ENCODE results near the gene TPST2. TPM values are rescaled to one million over a fixed set of nuclear protein-coding genes. Genes with fewer than 3 reads are reported as not detected.

The TPST2 gene
- total RNA-seq, result 10 to 100 TPM; 37.7 to 82.3 TPM

DNA sequence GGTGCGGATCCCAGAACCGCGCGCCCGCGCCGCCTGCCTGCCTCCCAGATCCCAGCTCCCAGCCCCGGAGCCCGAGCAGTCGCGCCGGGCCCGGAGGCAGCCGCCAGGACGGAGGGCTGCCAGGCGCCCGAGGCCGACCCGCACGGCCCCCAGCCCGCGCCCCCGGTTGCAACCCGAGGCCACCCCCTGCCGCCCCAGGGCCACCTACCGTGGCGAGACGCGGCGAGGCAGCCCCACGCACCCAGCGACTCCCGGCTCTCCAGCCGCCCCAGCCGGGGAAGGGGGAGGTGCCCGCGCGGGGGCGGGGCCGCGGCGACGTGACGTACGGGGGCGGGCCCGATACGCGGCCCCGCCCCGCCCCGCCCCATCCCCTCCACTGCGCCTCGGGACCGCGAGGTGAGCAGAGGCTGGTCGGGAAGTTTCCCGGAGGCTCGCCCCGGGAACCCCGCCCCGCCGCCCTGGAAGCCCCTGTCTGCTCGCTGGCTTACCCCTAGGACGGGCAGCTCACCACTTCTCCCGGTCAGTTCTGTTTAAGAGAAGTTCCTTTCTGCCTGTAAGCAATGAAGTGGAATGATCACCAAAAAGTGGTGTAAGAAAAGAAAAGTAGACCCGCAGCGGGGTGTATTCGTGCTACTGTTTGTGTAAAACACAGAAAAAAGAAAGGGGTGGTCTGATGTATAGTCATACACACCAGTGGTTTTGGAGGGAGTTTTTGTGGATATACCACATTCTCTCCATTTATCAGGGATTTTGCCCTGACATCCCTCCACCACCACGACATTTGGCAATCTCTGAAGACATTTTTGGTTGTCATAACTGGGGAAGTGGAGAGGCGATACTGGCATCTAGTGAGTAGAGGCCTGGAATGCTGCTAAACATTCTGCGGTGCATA lies at the start of gene TPST2:
Gene TPST2, minus strand, starts transcription at position 288 of the 892 bp plus-strand sequence. CDS start 48,502 bp downstream, outside the sequence.
- Histone ChIP-seq H3K27me3 (replicated peaks; ENCODE audit: insufficient read depth) (no peaks in the 10 kb centered on the region), H3K36me3 (no peaks in the 10 kb centered on the region), H3K4me3 (peak within 1 kb of the TSS; percentile 99), H3K4me1 (ENCODE audit: control insufficient read depth in 1 of 2, low read depth in 2 of 2) (peaks cover 13 to 23% of the 10 kb centered on the region in 2 donors), H3K9me3 (no peaks in the 10 kb centered on the region), H3K27ac (peak within 1 kb of the TSS; percentile 50 to 63)
- TF ChIP-seq, protein P1, sequence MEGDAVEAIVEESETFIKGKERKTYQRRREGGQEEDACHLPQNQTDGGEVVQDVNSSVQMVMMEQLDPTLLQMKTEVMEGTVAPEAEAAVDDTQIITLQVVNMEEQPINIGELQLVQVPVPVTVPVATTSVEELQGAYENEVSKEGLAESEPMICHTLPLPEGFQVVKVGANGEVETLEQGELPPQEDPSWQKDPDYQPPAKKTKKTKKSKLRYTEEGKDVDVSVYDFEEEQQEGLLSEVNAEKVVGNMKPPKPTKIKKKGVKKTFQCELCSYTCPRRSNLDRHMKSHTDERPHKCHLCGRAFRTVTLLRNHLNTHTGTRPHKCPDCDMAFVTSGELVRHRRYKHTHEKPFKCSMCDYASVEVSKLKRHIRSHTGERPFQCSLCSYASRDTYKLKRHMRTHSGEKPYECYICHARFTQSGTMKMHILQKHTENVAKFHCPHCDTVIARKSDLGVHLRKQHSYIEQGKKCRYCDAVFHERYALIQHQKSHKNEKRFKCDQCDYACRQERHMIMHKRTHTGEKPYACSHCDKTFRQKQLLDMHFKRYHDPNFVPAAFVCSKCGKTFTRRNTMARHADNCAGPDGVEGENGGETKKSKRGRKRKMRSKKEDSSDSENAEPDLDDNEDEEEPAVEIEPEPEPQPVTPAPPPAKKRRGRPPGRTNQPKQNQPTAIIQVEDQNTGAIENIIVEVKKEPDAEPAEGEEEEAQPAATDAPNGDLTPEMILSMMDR (IDR thresholded peaks at IDR 0.05), result no peak
- DNase-seq (ENCODE audit: low spot score) (no peak), ATAC-seq (ENCODE audit: insufficient number of reproducible peaks, low FRiP score, low read depth) (peak; percentile 87)

DNA sequence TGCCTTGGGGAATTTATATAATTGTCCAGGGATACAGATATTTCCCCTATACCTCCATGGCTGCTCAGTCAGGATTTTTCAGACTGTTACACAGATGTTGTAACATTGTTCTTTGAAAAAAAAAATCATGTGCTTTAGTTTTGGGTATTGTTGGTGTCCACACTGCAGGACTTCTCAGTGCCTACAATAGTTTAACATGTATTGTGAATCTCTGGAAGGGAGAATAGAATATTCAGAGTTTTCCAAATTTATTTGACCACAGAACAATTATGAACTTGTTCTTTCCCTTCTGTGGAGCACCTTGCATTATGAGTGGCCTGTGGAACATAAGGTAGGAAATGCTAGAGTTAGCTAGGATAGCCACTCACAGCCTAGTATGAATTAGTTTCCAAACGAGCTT lies 46.4 kb upstream of the TPST2 start:
- Histone ChIP-seq H3K36me3 (no peaks in the 10 kb centered on the region), H3K4me1 (ENCODE audit: control insufficient read depth in 1 of 2, low read depth in 2 of 2) (no peaks in the 10 kb centered on the region), H3K9me3 (no peaks in the 10 kb centered on the region), H3K27me3 (replicated peaks; ENCODE audit: insufficient read depth) (no peaks in the 10 kb centered on the region), H3K27ac (no peak overlapping the region), H3K4me3 (no peak overlapping the region)
- DNase-seq (ENCODE audit: low spot score) (no peak), ATAC-seq (ENCODE audit: insufficient number of reproducible peaks, low FRiP score, low read depth) (no peak)
- TF ChIP-seq, protein P1 (IDR thresholded peaks at IDR 0.05), result no peak

DNA sequence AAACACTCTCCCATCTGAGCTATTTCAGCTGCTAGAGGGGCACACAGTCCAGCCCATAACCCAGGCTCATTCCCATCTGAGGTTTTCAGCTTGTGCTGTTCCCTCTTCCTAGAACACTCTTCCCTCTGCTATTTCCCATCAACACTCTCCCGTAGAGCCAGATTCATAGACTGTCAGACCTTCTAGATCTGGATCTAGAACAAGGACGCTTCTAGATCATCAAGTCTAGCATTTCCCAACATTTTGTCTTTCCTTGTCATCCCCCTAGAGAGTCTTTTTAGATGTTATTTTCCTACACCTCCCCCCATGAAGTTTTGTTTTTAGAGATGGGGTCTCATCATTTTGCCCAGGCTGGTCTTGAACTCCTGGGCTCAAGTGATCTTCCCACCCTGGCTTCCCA lies 45.2 kb upstream of the TPST2 start:
- Histone ChIP-seq H3K36me3 (no peaks in the 10 kb centered on the region), H3K27me3 (replicated peaks; ENCODE audit: insufficient read depth) (no peaks in the 10 kb centered on the region), H3K4me1 (ENCODE audit: control insufficient read depth in 1 of 2, low read depth in 2 of 2) (no peaks in the 10 kb centered on the region), H3K4me3 (no peak overlapping the region), H3K9me3 (no peaks in the 10 kb centered on the region), H3K27ac (no peak overlapping the region)
- TF ChIP-seq, protein P1 (IDR thresholded peaks at IDR 0.05), result no peak
- DNase-seq (ENCODE audit: low spot score) (no peak), ATAC-seq (ENCODE audit: insufficient number of reproducible peaks, low FRiP score, low read depth) (no peak)

DNA sequence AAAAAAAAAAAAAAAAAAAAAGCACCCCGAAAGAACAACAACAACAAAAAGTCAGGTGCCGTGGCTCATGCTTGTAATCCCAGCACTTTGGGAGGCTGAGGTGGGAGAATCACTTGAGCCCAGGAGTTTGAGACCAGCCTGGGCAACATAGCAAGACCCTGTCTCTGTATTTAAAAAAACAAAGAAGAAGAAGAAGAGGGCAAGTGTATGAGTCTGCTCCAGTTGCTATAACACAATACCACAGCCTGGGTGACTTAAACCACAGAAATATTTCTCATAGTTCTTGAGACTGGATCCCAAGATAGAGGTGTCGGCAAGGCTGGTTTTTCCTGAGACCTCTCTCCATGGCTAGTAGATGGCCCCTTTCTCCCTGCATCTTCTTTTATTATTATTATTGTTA lies 44.3 kb upstream of the TPST2 start:
- no peaks in the 10 kb centered on the region for H3K27me3 ChIP-seq (replicated peaks; ENCODE audit: insufficient read depth)
- no peaks in the 10 kb centered on the region for H3K36me3 ChIP-seq
- no peaks in the 10 kb centered on the region for H3K9me3 ChIP-seq
- ATAC-seq (ENCODE audit: insufficient number of reproducible peaks, low FRiP score, low read depth) (no peak), DNase-seq (ENCODE audit: low spot score) (no peak)
- H3K27ac ChIP-seq, result no peak overlapping the region
- TF ChIP-seq, protein P1 (IDR thresholded peaks at IDR 0.05), result no peak
- H3K4me1 ChIP-seq (ENCODE audit: control insufficient read depth in 1 of 2, low read depth in 2 of 2), result no peaks in the 10 kb centered on the region
- no peak overlapping the region for H3K4me3 ChIP-seq

DNA sequence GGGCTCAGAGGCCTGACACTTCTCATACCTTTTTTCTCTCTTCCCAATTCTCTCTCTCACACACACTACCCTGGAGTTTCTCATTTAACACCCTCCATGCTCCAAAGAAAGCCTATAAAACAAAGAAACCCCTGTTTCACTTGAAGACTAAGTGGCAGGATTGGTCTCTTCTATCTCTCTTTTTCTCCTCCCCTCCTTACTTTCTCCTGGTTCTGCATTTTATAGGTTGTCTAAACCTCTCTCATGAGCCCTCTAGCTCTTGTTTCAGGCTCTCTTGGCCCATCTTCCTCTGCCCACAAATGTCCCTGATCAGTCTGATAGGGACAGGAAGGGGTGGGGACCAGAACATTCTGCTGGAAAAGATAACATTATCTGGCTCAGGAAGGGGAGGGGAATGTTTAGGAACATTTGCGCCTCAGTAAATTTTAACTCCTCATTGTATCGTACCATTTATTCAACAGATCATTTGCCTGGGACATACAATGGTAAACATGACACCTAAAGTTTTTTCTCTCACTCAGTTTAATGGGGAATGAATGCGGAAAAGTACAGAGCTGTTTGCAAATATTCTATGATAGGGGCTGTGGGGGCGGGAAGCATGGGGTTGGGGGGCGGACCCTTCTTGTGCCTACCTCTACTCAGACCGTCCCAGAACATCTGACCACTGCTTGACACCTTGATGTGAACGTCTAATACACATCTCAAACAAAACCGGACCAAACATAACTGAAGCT lies 42.7 kb upstream of the TPST2 start:
- H3K4me1 ChIP-seq (ENCODE audit: control insufficient read depth in 1 of 2, low read depth in 2 of 2), result no peaks in the 10 kb centered on the region
- TF ChIP-seq, protein P1 (IDR thresholded peaks at IDR 0.05), result no peak
- H3K27ac ChIP-seq, result no peak overlapping the region
- no peaks in the 10 kb centered on the region for H3K36me3 ChIP-seq
- H3K27me3 ChIP-seq (replicated peaks; ENCODE audit: insufficient read depth), result no peaks in the 10 kb centered on the region
- DNase-seq (ENCODE audit: low spot score) (no peak), ATAC-seq (ENCODE audit: insufficient number of reproducible peaks, low FRiP score, low read depth) (no peak)
- H3K4me3 ChIP-seq, result no peak overlapping the region
- no peaks in the 10 kb centered on the region for H3K9me3 ChIP-seq

Data from thoracic aorta (tissue), 2 donors.